ENCODE results near the gene MGAT4C.

DNA sequence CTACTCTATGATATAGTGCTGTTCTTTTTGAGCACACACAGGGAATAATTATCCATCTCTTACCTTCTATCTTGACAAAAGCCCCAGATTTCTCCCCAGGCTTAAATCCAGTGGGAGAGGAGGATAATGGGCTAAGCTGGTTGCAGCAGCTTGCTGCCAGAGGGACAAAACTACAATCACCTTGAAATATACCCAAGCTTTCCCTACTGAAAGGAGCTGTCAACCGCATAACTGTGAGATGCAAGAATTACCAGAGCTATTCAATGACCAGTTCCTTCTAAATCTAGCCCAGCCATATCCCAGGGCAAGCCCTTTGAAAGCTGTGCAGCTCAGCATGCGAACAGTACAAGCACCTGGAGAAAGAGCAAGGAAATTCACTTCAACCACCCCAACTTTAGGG, 943 bp upstream of the MGAT4C start:
- TF ChIP-seq CTCF (IDR thresholded peaks at IDR 0.05), result no peak
- no peak for TF ChIP-seq POLR2A (IDR thresholded peaks at IDR 0.05)
- TF ChIP-seq POLR2AphosphoS5 (IDR thresholded peaks at IDR 0.05; ENCODE audit: insufficient read depth in 1 of 2, low read depth in 1 of 2), result no peak
